Astrocyte (in vitro differentiated cells and primary cell): ENCODE results near the gene NME2. TPM values are rescaled to one million over a fixed set of nuclear protein-coding genes. Genes with fewer than 3 reads are reported as not detected.
A peak's percentile ranks its signal among the peaks of the same experiment; 100 is the strongest.

ENCODE experiments used
- DNase-seq: peaks from one replicate; pipeline ENCODE4 v3.0.0-alpha.2; 2010; ENCODE audit warnings: low read depth
- FAIRE-seq: peaks from 2 replicates; lab custom pipeline; 2011; peaks lifted over from hg19 to GRCh38; lab: Jason Lieb, UNC
- H2AFZ ChIP-seq: 2 replicates; pipeline ENCODE4 v1.6.0; 2012; ENCODE audit warnings: low read depth, low read length, inconsistent platforms
- H3K27ac ChIP-seq: 2 replicates; pipeline ENCODE4 v1.5.1; 2011; ENCODE audit warnings: low read depth, low read length, inconsistent platforms
- H3K27me3 ChIP-seq: 2 replicates; pipeline ENCODE4 v1.6.0; 2011; ENCODE audit warnings: low read length, inconsistent platforms; ENCODE audit not compliant: insufficient read depth
- H3K36me3 ChIP-seq: 2 replicates; pipeline ENCODE4 v1.5.1; 2011; ENCODE audit warnings: low read length, inconsistent platforms; ENCODE audit not compliant: insufficient read depth
- H3K4me1 ChIP-seq: 2 replicates; pipeline ENCODE4 v1.5.1; 2011; ENCODE audit warnings: low read length, inconsistent platforms; ENCODE audit not compliant: insufficient read depth
- H3K4me2 ChIP-seq: 2 replicates; pipeline ENCODE4 v1.6.0; 2012; ENCODE audit warnings: low read length, inconsistent platforms
- H3K4me3 ChIP-seq: 2 replicates; pipeline ENCODE4 v1.5.1; 2011; ENCODE audit warnings: low read depth, mild to moderate bottlenecking, low read length, inconsistent platforms; ENCODE audit not compliant: insufficient read depth
- H3K79me2 ChIP-seq: 2 replicates; pipeline ENCODE4 v1.6.0; 2012; ENCODE audit warnings: mild to moderate bottlenecking, low read length, inconsistent platforms; ENCODE audit not compliant: insufficient read depth
- H3K9ac ChIP-seq: 2 replicates; pipeline ENCODE4 v1.6.0; 2012; ENCODE audit warnings: mild to moderate bottlenecking, low read length, inconsistent platforms
- H3K9me3 ChIP-seq: 2 replicates; pipeline ENCODE4 v1.5.1; 2012; ENCODE audit warnings: low read depth, mild to moderate bottlenecking, low read length, inconsistent platforms; ENCODE audit not compliant: insufficient read depth
- H4K20me1 ChIP-seq: 2 replicates; pipeline ENCODE4 v1.6.0; 2012; ENCODE audit warnings: low read length, inconsistent platforms; ENCODE audit not compliant: insufficient read depth
- H3K27ac Mint-ChIP-seq: one replicate; pipeline ENCODE4 v1.8.0; 2021; ENCODE audit warnings: mild to moderate bottlenecking, mixed read lengths; ENCODE audit not compliant: unreplicated experiment
- H3K27me3 Mint-ChIP-seq: one replicate; pipeline ENCODE4 v1.8.0; 2021; ENCODE audit warnings: low read depth, mixed read lengths; ENCODE audit not compliant: unreplicated experiment
- H3K36me3 Mint-ChIP-seq: one replicate; pipeline ENCODE4 v1.8.0; 2021; ENCODE audit warnings: low read depth, mixed read lengths; ENCODE audit not compliant: unreplicated experiment
- H3K4me1 Mint-ChIP-seq: one replicate; pipeline ENCODE4 v1.8.0; 2021; ENCODE audit warnings: low read depth, mixed read lengths; ENCODE audit not compliant: unreplicated experiment
- H3K4me3 Mint-ChIP-seq: one replicate; pipeline ENCODE4 v1.8.0; 2021; ENCODE audit warnings: mild to moderate bottlenecking, moderate library complexity, mixed read lengths; ENCODE audit not compliant: unreplicated experiment
- H3K9me3 Mint-ChIP-seq: one replicate; pipeline ENCODE4 v1.8.0; 2021; ENCODE audit warnings: mild to moderate bottlenecking, mixed read lengths; ENCODE audit not compliant: unreplicated experiment
- EZH2 ChIP-seq: IDR thresholded peaks from 2 replicates; pipeline ENCODE4 v1.6.1; 2012; ENCODE audit warnings: mild to moderate bottlenecking, low read length, inconsistent platforms; ENCODE audit not compliant: insufficient read depth
- total RNA-seq: library from RNA; stranded (reverse); gene quantifications from 2 replicates; pipeline ENCODE4 v1.2.1, GENCODE V29; 2021
- TF ChIP-seq, protein P1 (sequence below): IDR thresholded peaks from 2 replicates; pipeline ENCODE4 v1.5.1; 2011; ENCODE audit warnings: low read depth, mild to moderate bottlenecking, inconsistent platforms, low read length, moderate library complexity; ENCODE audit not compliant: insufficient read depth

The NME2 gene
- total RNA-seq, 1 donor from 2014 or later: 894 TPM

DNA sequence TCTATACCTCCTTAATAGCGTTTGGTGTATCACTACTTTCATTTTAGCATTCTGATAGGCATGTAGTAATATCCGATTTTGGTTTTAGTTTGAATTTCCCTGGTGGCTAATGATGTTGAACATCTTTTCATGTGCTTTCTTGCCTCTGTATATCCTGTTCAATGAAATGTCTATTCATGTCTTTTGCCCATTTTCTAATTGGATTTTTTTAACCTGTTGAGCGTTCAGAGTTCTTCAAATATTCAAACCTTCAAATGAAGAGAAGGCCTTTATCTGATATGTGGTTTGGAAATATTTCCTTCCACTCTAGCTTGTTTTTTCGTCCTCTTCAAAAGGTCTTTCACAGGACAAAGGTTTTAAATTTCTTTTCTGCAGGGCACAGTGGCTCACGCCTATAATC is 15.3 kb upstream of the NME2 start:
- TF ChIP-seq, protein P1, sequence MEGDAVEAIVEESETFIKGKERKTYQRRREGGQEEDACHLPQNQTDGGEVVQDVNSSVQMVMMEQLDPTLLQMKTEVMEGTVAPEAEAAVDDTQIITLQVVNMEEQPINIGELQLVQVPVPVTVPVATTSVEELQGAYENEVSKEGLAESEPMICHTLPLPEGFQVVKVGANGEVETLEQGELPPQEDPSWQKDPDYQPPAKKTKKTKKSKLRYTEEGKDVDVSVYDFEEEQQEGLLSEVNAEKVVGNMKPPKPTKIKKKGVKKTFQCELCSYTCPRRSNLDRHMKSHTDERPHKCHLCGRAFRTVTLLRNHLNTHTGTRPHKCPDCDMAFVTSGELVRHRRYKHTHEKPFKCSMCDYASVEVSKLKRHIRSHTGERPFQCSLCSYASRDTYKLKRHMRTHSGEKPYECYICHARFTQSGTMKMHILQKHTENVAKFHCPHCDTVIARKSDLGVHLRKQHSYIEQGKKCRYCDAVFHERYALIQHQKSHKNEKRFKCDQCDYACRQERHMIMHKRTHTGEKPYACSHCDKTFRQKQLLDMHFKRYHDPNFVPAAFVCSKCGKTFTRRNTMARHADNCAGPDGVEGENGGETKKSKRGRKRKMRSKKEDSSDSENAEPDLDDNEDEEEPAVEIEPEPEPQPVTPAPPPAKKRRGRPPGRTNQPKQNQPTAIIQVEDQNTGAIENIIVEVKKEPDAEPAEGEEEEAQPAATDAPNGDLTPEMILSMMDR: no peak
- no peak for TF ChIP-seq EZH2
- H3K27me3 ChIP-seq: no peaks in the 10 kb centered on the region
- Mint-ChIP-seq H3K9me3 (no peaks in the 10 kb centered on the region), H3K27me3 (no peaks in the 10 kb centered on the region), H3K4me3 (no peak overlapping the region), H3K27ac (no peak overlapping the region), H3K36me3 (peaks cover under 1% of the 10 kb centered on the region), H3K4me1 (peaks cover 6% of the 10 kb centered on the region)
- H3K4me3 ChIP-seq: no peak overlapping the region
- H3K9me3 ChIP-seq: no peaks in the 10 kb centered on the region
- H3K4me2 ChIP-seq: no peak overlapping the region
- no peak for FAIRE-seq
- H3K9ac ChIP-seq: no peak overlapping the region
- H4K20me1 ChIP-seq: peaks cover 9% of the 10 kb centered on the region
- H3K27ac ChIP-seq: no peak overlapping the region
- no peak for DNase-seq
- peaks cover 7% of the 10 kb centered on the region for H3K36me3 ChIP-seq
- H3K4me1 ChIP-seq: peaks cover 8% of the 10 kb centered on the region
- H3K79me2 ChIP-seq: peaks cover 25% of the 10 kb centered on the region
- H2AFZ ChIP-seq: no peak overlapping the region

DNA sequence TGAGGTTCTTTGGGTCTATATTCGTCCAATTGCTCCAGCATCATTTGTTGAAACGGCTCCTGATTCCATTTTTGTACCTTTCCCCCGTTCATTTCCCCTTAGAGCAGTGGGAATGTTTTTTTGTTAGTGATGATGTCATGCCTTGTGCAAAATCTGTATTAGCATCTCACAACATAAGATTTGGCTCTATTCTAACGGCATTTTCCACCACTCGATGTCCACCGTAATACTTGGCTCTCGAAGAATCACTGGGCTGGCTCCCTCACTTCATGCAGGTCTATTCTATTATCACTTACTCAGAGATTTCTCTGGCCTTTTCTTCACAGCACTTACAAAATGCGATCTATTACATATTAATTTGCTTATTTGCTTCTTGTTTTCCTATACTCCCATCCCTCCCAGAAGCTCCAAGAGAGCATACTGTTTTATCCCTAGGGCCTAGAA is 13.4 kb upstream of the NME2 start:
- Mint-ChIP-seq H3K4me1 (peaks cover 1% of the 10 kb centered on the region), H3K27ac (no peak overlapping the region), H3K4me3 (no peak overlapping the region), H3K27me3 (no peaks in the 10 kb centered on the region), H3K9me3 (no peaks in the 10 kb centered on the region), H3K36me3 (peaks cover 2% of the 10 kb centered on the region)
- TF ChIP-seq, protein P1: no peak
- TF ChIP-seq EZH2: no peak
- peaks cover 44% of the 10 kb centered on the region for H3K79me2 ChIP-seq
- H3K27ac ChIP-seq: peak overlapping the region; percentile 78
- FAIRE-seq: no peak
- H3K27me3 ChIP-seq: no peaks in the 10 kb centered on the region
- peak; percentile 29 for DNase-seq
- no peaks in the 10 kb centered on the region for H3K9me3 ChIP-seq
- peaks cover 21% of the 10 kb centered on the region for H3K36me3 ChIP-seq
- H2AFZ ChIP-seq: peak overlapping the region; percentile 86
- H3K4me3 ChIP-seq: peak overlapping the region; percentile 50
- H3K4me1 ChIP-seq: peaks cover 8% of the 10 kb centered on the region
- peak overlapping the region; percentile 85 for H3K4me2 ChIP-seq
- peaks cover 23% of the 10 kb centered on the region for H4K20me1 ChIP-seq
- H3K9ac ChIP-seq: peak overlapping the region; percentile 82
